ENCODE data around the gene GIGYF2. TPM values are rescaled to one million over a fixed set of nuclear protein-coding genes. Genes with fewer than 3 reads are reported as not detected.

The GIGYF2 gene
- polyA plus RNA-seq, 1 experiment, result 34.6 TPM

DNA sequence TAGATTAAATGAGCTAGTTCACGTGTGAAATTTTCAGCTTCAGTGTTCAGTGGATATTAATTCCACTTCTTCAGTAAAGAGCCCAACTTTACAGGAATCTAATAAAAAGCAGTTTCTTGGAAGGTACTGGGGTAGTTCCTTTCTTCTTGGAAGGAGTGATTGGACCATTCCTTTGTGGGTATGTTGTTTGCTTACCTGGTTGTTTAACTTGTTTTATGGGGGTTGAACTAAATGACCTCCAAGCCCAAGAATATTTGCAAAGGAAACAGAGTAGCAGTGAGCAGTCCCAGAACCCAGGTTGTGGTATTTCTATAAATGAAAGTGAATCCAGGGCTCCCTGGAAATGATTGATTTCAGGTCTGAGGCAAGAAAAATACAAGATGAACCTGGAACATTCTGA, 47.8 kb downstream of the GIGYF2 start:
- no peaks in the 10 kb centered on the region for H3K27me3 ChIP-seq (ENCODE audit: control insufficient read depth, insufficient read depth, low read length)
- no peak overlapping the region for H3K4me3 ChIP-seq (ENCODE audit: low read depth, low read length)
- ChIA-PET POLR2A (no interaction called here), CTCF (no interaction called here)
- TF ChIP-seq, protein P1, sequence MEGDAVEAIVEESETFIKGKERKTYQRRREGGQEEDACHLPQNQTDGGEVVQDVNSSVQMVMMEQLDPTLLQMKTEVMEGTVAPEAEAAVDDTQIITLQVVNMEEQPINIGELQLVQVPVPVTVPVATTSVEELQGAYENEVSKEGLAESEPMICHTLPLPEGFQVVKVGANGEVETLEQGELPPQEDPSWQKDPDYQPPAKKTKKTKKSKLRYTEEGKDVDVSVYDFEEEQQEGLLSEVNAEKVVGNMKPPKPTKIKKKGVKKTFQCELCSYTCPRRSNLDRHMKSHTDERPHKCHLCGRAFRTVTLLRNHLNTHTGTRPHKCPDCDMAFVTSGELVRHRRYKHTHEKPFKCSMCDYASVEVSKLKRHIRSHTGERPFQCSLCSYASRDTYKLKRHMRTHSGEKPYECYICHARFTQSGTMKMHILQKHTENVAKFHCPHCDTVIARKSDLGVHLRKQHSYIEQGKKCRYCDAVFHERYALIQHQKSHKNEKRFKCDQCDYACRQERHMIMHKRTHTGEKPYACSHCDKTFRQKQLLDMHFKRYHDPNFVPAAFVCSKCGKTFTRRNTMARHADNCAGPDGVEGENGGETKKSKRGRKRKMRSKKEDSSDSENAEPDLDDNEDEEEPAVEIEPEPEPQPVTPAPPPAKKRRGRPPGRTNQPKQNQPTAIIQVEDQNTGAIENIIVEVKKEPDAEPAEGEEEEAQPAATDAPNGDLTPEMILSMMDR (IDR thresholded peaks at IDR 0.05; ENCODE audit: low read depth, low read length), result no peak
- no peak overlapping the region for H3K27ac ChIP-seq (ENCODE audit: low read depth, low read length)
- DNase-seq (ENCODE audit: low read depth, low spot score), result no peak
- no peaks in the 10 kb centered on the region for H3K9me3 ChIP-seq (ENCODE audit: control insufficient read depth, insufficient read depth, low read length)

- DNase-seq (ENCODE audit: low read depth, low spot score), result no peak
- H3K4me3 ChIP-seq (ENCODE audit: low read depth, low read length), result no peak overlapping the region
- CTCF ChIA-PET, result no interaction called here
- no peaks in the 10 kb centered on the region for H3K27me3 ChIP-seq (ENCODE audit: control insufficient read depth, insufficient read depth, low read length)
- TF ChIP-seq, protein P1 (IDR thresholded peaks at IDR 0.05; ENCODE audit: low read depth, low read length), result no peak
- H3K27ac ChIP-seq (ENCODE audit: low read depth, low read length), result no peak overlapping the region
- H3K9me3 ChIP-seq (ENCODE audit: control insufficient read depth, insufficient read depth, low read length), result no peaks in the 10 kb centered on the region
- POLR2A ChIA-PET, result no interaction called here
Observed at GRCh38 chr2:232748038-232748437, 50.9 kb downstream of the GIGYF2 start.

GRCh38 chr2:232749331-232749730, 52.2 kb downstream of the GIGYF2 start:
- TF ChIP-seq, protein P1 (IDR thresholded peaks at IDR 0.05; ENCODE audit: low read depth, low read length), result no peak
- CTCF ChIA-PET, result interaction anchor here (0.7 kb wide), 1 partner anchor 118 kb away, joined by 4 read pairs; no protein-coding TSS in a partner anchor
- no peak for DNase-seq (ENCODE audit: low read depth, low spot score)
- POLR2A ChIA-PET, result no interaction called here
- Histone ChIP-seq H3K4me3 (ENCODE audit: low read depth, low read length) (no peak overlapping the region), H3K27ac (ENCODE audit: low read depth, low read length) (no peak overlapping the region), H3K27me3 (ENCODE audit: control insufficient read depth, insufficient read depth, low read length) (no peaks in the 10 kb centered on the region), H3K9me3 (ENCODE audit: control insufficient read depth, insufficient read depth, low read length) (no peaks in the 10 kb centered on the region)

GRCh38 chr2:232750135-232750671, 53.1 kb downstream of the GIGYF2 start:
- Histone ChIP-seq H3K4me3 (ENCODE audit: low read depth, low read length) (no peak overlapping the region), H3K27ac (ENCODE audit: low read depth, low read length) (no peak overlapping the region), H3K9me3 (ENCODE audit: control insufficient read depth, insufficient read depth, low read length) (no peaks in the 10 kb centered on the region), H3K27me3 (ENCODE audit: control insufficient read depth, insufficient read depth, low read length) (no peaks in the 10 kb centered on the region)
- TF ChIP-seq, protein P1 (IDR thresholded peaks at IDR 0.05; ENCODE audit: low read depth, low read length), result no peak
- no peak for DNase-seq (ENCODE audit: low read depth, low spot score)
- ChIA-PET POLR2A (no interaction called here), CTCF (interaction anchor here (0.7 kb wide), 1 partner anchor 119 kb away, joined by 4 read pairs; no protein-coding TSS in a partner anchor)

GRCh38 chr2:232757905-232758304, 60.8 kb downstream of the GIGYF2 start:
- H3K27me3 ChIP-seq (ENCODE audit: control insufficient read depth, insufficient read depth, low read length), result no peaks in the 10 kb centered on the region
- CTCF ChIA-PET, result interaction anchor here (0.6 kb wide), 1 partner anchor 151 kb away, joined by 5 read pairs; no protein-coding TSS in a partner anchor

More at GRCh38 chr2:232757905-232758304, 60.8 kb downstream of the GIGYF2 start:
- Histone ChIP-seq H3K4me3 (ENCODE audit: low read depth, low read length) (no peak overlapping the region), H3K27ac (ENCODE audit: low read depth, low read length) (no peak overlapping the region), H3K9me3 (ENCODE audit: control insufficient read depth, insufficient read depth, low read length) (no peaks in the 10 kb centered on the region)
- no peak for DNase-seq (ENCODE audit: low read depth, low spot score)
- POLR2A ChIA-PET, result no interaction called here
- TF ChIP-seq, protein P1 (IDR thresholded peaks at IDR 0.05; ENCODE audit: low read depth, low read length), result no peak

All from AG04450 (cell line).